Upper lobe of left lung (tissue), 4 donors: ENCODE results near the gene CFAP91.

ENCODE experiments used
- EP300 ChIP-seq, 4 donors: sonication (generic); formaldehyde crosslinking; IDR thresholded peaks; one replicate each; pipeline ENCODE4 v1.5.1; 2017; ENCODE audit warnings: antibody characterized with exemption in 4 of 4, control low read depth in 2 of 4
- POLR2A ChIP-seq, 4 donors: fragments of 450-650 bp; IDR thresholded peaks; one replicate each; pipeline ENCODE4 v1.5.1; 2016 to 2017; ENCODE audit warnings: antibody characterized with exemption in 4 of 4, mild to moderate bottlenecking in 2 of 4
- TF ChIP-seq, protein P1 (sequence below), 6 experiments: fragments of 450-650 bp in 4 of 6; fragments of 200-600 bp in 2 of 6; sonication (generic) in 2 of 6; IDR thresholded peaks; one replicate each; pipeline ENCODE4 v1.5.1; 2016 to 2019; ENCODE audit warnings: antibody characterized with exemption in 6 of 6

DNA sequence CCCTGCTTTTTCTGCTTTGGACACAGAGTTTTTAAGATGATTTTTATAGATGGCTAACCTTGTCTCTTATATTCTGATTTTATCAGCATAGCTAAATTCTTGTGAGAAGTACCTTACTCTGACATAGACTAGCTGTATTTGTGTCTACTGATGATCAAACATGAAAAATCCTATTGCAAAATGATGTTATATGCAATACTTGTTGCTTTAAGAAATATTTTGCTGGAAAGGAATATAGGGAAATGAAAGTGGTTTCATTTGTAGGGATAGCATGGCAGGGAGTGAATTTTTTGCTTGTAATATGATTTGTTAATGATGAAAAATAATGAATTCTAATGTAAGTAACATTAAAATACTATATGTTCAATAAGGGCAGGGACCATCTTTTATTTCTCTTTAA, 35.9 kb downstream of the CFAP91 start:
- TF ChIP-seq, protein P1, sequence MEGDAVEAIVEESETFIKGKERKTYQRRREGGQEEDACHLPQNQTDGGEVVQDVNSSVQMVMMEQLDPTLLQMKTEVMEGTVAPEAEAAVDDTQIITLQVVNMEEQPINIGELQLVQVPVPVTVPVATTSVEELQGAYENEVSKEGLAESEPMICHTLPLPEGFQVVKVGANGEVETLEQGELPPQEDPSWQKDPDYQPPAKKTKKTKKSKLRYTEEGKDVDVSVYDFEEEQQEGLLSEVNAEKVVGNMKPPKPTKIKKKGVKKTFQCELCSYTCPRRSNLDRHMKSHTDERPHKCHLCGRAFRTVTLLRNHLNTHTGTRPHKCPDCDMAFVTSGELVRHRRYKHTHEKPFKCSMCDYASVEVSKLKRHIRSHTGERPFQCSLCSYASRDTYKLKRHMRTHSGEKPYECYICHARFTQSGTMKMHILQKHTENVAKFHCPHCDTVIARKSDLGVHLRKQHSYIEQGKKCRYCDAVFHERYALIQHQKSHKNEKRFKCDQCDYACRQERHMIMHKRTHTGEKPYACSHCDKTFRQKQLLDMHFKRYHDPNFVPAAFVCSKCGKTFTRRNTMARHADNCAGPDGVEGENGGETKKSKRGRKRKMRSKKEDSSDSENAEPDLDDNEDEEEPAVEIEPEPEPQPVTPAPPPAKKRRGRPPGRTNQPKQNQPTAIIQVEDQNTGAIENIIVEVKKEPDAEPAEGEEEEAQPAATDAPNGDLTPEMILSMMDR (IDR thresholded peaks at IDR 0.05), result no peak
- TF ChIP-seq EP300 (IDR thresholded peaks at IDR 0.05) (no peak), POLR2A (IDR thresholded peaks at IDR 0.05) (no peak)
